H1 (cell line): ENCODE results near the gene ZNF318. TPM values are rescaled to one million over a fixed set of nuclear protein-coding genes. Genes with fewer than 3 reads are reported as not detected.
"Not testable (repeated sequence)": the region's sequence is repeated elsewhere in the genome, so short reads cannot be mapped to it uniquely, and the experiment has no call there.

Experiments used
- CTCF ChIA-PET: fragments of 300-600 bp; sonication (Branson Sonifier 250); formaldehyde crosslinking; loops from one replicate; lab custom pipeline; 2021; ENCODE audit not compliant: partially characterized antibody; lab: Charles Lee
- POLR2A ChIA-PET: fragments of 300-600 bp; sonication (Branson Sonifier 250); formaldehyde crosslinking; loops from one replicate; lab custom pipeline; 2021; ENCODE audit warnings: inconsistent platforms; ENCODE audit not compliant: partially characterized antibody; lab: Charles Lee
- DNase-seq, 2 experiments: peaks; one replicate each; pipeline versions ENCODE4 v3.0.0 to v3.0.0-alpha.2; 2010 to 2022; ENCODE audit warnings: low spot score in 2 of 2, low read depth in 1 of 2, mixed read lengths in 1 of 2
- FAIRE-seq: peaks from 2 replicates; lab custom pipeline; 2011; peaks lifted over from hg19 to GRCh38; lab: Jason Lieb, UNC
- H2AFZ ChIP-seq: 2 replicates; pipeline ENCODE4 v1.8.1; 2012; ENCODE audit warnings: low read length, inconsistent platforms
- H2AK5ac ChIP-seq: 2 replicates; pipeline ENCODE4 v1.6.1; 2013; ENCODE audit warnings: low read depth, low read length
- H2BK120ac ChIP-seq: replicated peaks from 2 replicates; pipeline ENCODE3; 2013; ENCODE audit warnings: low read depth, low read length, inconsistent platforms
- H2BK12ac ChIP-seq: 2 replicates; pipeline ENCODE4 v1.6.1; 2013; ENCODE audit warnings: low read depth, low read length
- H2BK15ac ChIP-seq: 2 replicates; pipeline ENCODE4 v1.6.1; 2013; ENCODE audit warnings: low read length
- H2BK20ac ChIP-seq: 2 replicates; pipeline ENCODE4 v1.6.1; 2013; ENCODE audit warnings: low read length
- H2BK5ac ChIP-seq: 2 replicates; pipeline ENCODE4 v1.6.1; 2013; ENCODE audit warnings: low read depth, low read length
- H3K14ac ChIP-seq: 2 replicates; pipeline ENCODE4 v1.6.1; 2013; ENCODE audit warnings: inconsistent platforms; ENCODE audit not compliant: insufficient read length
- H3K18ac ChIP-seq: 2 replicates; pipeline ENCODE4 v1.6.1; 2013; ENCODE audit warnings: low read length; ENCODE audit errors: extremely low read depth
- H3K23ac ChIP-seq: 2 replicates; pipeline ENCODE4 v1.6.1; 2013; ENCODE audit warnings: inconsistent platforms; ENCODE audit not compliant: insufficient read length
- H3K23me2 ChIP-seq: 2 replicates; pipeline ENCODE4 v1.6.1; 2013; ENCODE audit warnings: low read depth, low read length
- H3K27ac ChIP-seq: 2 replicates; pipeline ENCODE4 v1.6.1; 2011; ENCODE audit warnings: low read depth, low read length, inconsistent platforms
- H3K27me3 ChIP-seq, 4 experiments: replicated peaks in 1 of 4; 1 replicate in 1 of 4; 2 replicates in 3 of 4; pipeline versions ENCODE4 v1.6.1 to v1.8.1; 2011 to 2013; ENCODE audit warnings: low read length in 3 of 4, mild to moderate bottlenecking in 3 of 4, inconsistent platforms in 2 of 4, mixed read lengths in 2 of 4, moderate library complexity in 1 of 4; ENCODE audit not compliant: control insufficient read depth in 3 of 4, insufficient read depth in 3 of 4; ENCODE audit errors: extremely low read depth in 1 of 4
- H3K36me3 ChIP-seq, 4 experiments: 2 replicates each; pipeline versions ENCODE4 v1.6.1 to v1.8.1; 2011 to 2013; ENCODE audit warnings: mild to moderate bottlenecking in 4 of 4, low read length in 3 of 4, moderate library complexity in 2 of 4, control low read depth in 1 of 4, inconsistent platforms in 1 of 4; ENCODE audit not compliant: insufficient read depth in 4 of 4, control insufficient read depth in 2 of 4
- H3K4ac ChIP-seq: replicated peaks from 2 replicates; pipeline ENCODE3; 2013; ENCODE audit warnings: low read length, low read depth, mixed read lengths, inconsistent platforms; ENCODE audit not compliant: insufficient read length
- H3K4me1 ChIP-seq, 4 experiments: replicated peaks in 1 of 4; 1 replicate in 1 of 4; 2 replicates in 3 of 4; pipeline versions ENCODE4 v1.6.1 to v1.8.1; 2011 to 2013; ENCODE audit warnings: low read length in 3 of 4, inconsistent platforms in 2 of 4, mixed read lengths in 1 of 4; ENCODE audit not compliant: insufficient read depth in 4 of 4, control insufficient read depth in 3 of 4
- H3K4me2 ChIP-seq, 2 experiments: 2 replicates each; pipeline versions ENCODE4 v1.6.1 to v1.8.1; 2011 to 2013; ENCODE audit warnings: low read depth in 2 of 2, low read length in 2 of 2, control low read depth in 1 of 2, inconsistent platforms in 1 of 2, mild to moderate bottlenecking in 1 of 2; ENCODE audit not compliant: insufficient read depth in 1 of 2
- H3K4me3 ChIP-seq, 4 experiments: fragments of 200-600, 300-600 bp in 1 of 4; sonication (generic), shearing (Covaris generic), sonication (Bioruptor Twin) in 1 of 4; 2 replicates each; pipeline versions ENCODE4 v1.5.1 to v1.8.1; 2011 to 2016; ENCODE audit warnings: low read length in 4 of 4, low read depth in 3 of 4, control low read depth in 2 of 4, inconsistent platforms in 2 of 4, mild to moderate bottlenecking in 2 of 4, mixed read lengths in 1 of 4, moderate library complexity in 1 of 4; ENCODE audit not compliant: insufficient read depth in 2 of 4; ENCODE audit errors: extremely low read depth in 1 of 4
- H3K56ac ChIP-seq: replicated peaks from 2 replicates; pipeline ENCODE3; 2013; ENCODE audit warnings: low read depth, mild to moderate bottlenecking, mixed read lengths, low read length, inconsistent platforms; ENCODE audit not compliant: insufficient read length
- H3K79me1 ChIP-seq: 2 replicates; pipeline ENCODE4 v1.6.1; 2013; ENCODE audit warnings: low read depth, low read length, control low read depth
- H3K79me2 ChIP-seq, 2 experiments: 2 replicates each; pipeline versions ENCODE4 v1.6.1 to v1.8.1; 2012 to 2013; ENCODE audit warnings: low read length in 2 of 2, mild to moderate bottlenecking in 2 of 2, inconsistent platforms in 1 of 2; ENCODE audit not compliant: insufficient read depth in 2 of 2, control insufficient read depth in 1 of 2
- H3K9ac ChIP-seq, 4 experiments: replicated peaks in 1 of 4; 1 replicate in 1 of 4; 2 replicates in 3 of 4; pipeline versions ENCODE4 v1.6.1 to v1.8.1; 2011 to 2013; ENCODE audit warnings: low read depth in 3 of 4, low read length in 3 of 4, control low read depth in 2 of 4, mild to moderate bottlenecking in 2 of 4, moderate library complexity in 2 of 4, inconsistent platforms in 1 of 4; ENCODE audit errors: extremely low read depth in 1 of 4
- H3K9me3 ChIP-seq, 2 experiments: 2 replicates each; pipeline versions ENCODE4 v1.6.1 to v1.8.1; 2012 to 2013; ENCODE audit warnings: mild to moderate bottlenecking in 2 of 2, moderate library complexity in 2 of 2, control low read depth in 1 of 2, inconsistent platforms in 1 of 2, low read depth in 1 of 2, low read length in 1 of 2, mixed read lengths in 1 of 2; ENCODE audit not compliant: insufficient read depth in 2 of 2
- H4K20me1 ChIP-seq, 2 experiments: replicated peaks in 1 of 2; 2 replicates each; pipeline versions ENCODE3 to v1.8.1; 2011 to 2013; ENCODE audit warnings: inconsistent platforms in 2 of 2, low read length in 2 of 2, mild to moderate bottlenecking in 1 of 2; ENCODE audit not compliant: insufficient read depth in 2 of 2, control insufficient read depth in 1 of 2
- H4K5ac ChIP-seq: 2 replicates; pipeline ENCODE4 v1.6.1; 2013; ENCODE audit warnings: low read length, low read depth, mixed read lengths, inconsistent platforms; ENCODE audit not compliant: insufficient read length
- H4K8ac ChIP-seq: 2 replicates; pipeline ENCODE4 v1.8.0; 2013; ENCODE audit warnings: mild to moderate bottlenecking, moderate library complexity, low read length, inconsistent platforms; ENCODE audit not compliant: insufficient read depth; ENCODE audit errors: extremely low read depth
- H4K91ac ChIP-seq: replicated peaks from 2 replicates; pipeline ENCODE3; 2013; ENCODE audit warnings: low read length, mixed read lengths, inconsistent platforms; ENCODE audit not compliant: insufficient read length
- WGBS, 2 experiments: shearing (Covaris generic) in 1 of 2; methylation state at CpG; one replicate each; pipeline versions ENCODE4 v1.1.6 to v1.1.7; 2013 to 2015; ENCODE audit warnings: low lambda C conversion rate in 2 of 2, mixed read lengths in 2 of 2, inconsistent platforms in 1 of 2, low coverage in 1 of 2, missing lambda C conversion rate in 1 of 2; ENCODE audit not compliant: insufficient replicate concordance in 2 of 2, insufficient coverage in 1 of 2, insufficient read length in 1 of 2; ENCODE audit errors: extremely low coverage in 1 of 2, missing lambda C conversion rate in 1 of 2; 5-methylcytosine and 5-hydroxymethylcytosine counted together
- polyA plus RNA-seq, 7 experiments: library from polyadenylated mRNA; depleted of rRNA in 3 of 7; stranded (reverse) in 5 of 7; unstranded in 2 of 7; fragments of >200 nt in 5 of 7; fragments of 200-250 nt in 2 of 7; gene quantifications; 1 replicate in 5 of 7; 2 replicates in 1 of 7; 4 replicates in 1 of 7; pipeline versions ENCODE4 v1.2.1 to v1.2.3, GENCODE V29; 2011 to 2013; ENCODE audit warnings: missing spikeins in 2 of 7, mixed read lengths in 2 of 7
- total RNA-seq: library from RNA; stranded (reverse); fragmentation: NEBNext Ultra II Directional; extraction: Animal tissue kit (Norgen Biotek cat#: 25700); gene quantifications from 2 replicates; pipeline ENCODE4 v1.2.1, GENCODE V29; 2021

ZNF318 gene
- total and polyA plus RNA-seq, 2 of the 8 experiments (the other 6 are each of a cell fraction or from before 2014, with no cell fraction given) = 10.2 to 22.1 TPM

DNA sequence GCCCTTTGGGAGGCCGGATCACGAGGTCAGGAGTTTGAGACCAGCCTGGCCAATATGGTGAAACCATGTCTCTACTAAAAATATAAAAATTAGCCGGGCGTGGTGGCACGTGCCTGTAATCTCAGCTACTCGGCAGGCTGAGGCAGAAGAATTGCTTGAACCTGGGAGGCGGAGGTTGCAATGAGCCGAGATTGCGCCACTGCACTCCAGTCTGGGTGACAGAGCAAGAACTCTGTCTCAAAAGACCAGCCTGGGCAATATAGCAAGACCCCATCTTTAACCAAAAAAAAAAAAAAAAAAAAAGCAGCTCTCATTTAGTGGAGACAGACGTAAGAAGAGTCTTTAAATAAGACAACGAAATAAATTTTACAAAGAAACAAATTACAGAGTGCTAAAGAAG is 23.2 kb downstream of the ZNF318 start:
- H3K23ac ChIP-seq, H3K4me3 ChIP-seq, H2BK15ac ChIP-seq, H3K4ac ChIP-seq, H3K79me1 ChIP-seq, H3K9ac ChIP-seq, H2AFZ ChIP-seq, H3K27me3 ChIP-seq, H3K18ac ChIP-seq, H4K91ac ChIP-seq, H4K5ac ChIP-seq, H3K79me2 ChIP-seq, H2BK12ac ChIP-seq, H3K9me3 ChIP-seq, H4K20me1 ChIP-seq, H2BK20ac ChIP-seq, H2BK5ac ChIP-seq, FAIRE-seq, H3K14ac ChIP-seq, H2BK120ac ChIP-seq, DNase-seq, H4K8ac ChIP-seq, H3K56ac ChIP-seq, H3K27ac ChIP-seq, H3K23me2 ChIP-seq, H3K4me1 ChIP-seq, H3K4me2 ChIP-seq, H2AK5ac ChIP-seq: not testable (repeated sequence)
- ChIA-PET POLR2A (interaction anchor here (0.6 kb wide), 1 partner anchor 23 kb away, joined by 3 read pairs; the partner anchor contains the start of gene ZNF318), CTCF (interaction anchor here (0.7 to 1.4 kb wide), 4 partner anchors 10 to 68 kb away, joined by 3 to 5 read pairs (median 4); partner anchors contain the start of gene CRIP3)
- peaks cover 8 to 20% (median 14%) of the 10 kb centered on the region in 4 experiments; a peak in 7 of 8 replicates for H3K36me3 ChIP-seq
- 96% methylated on average over 10 of the region's 11 CpGs; no CpG with 5 or more reads in 1 of the 2 experiments for WGBS, 2 experiments
